Activated CD4-positive, alpha-beta T cell treated with anti-CD3 and anti-CD28 coated beads, Interleukin-2, amount 50 U/mL, for 1 hour (primary cell): Measurements from ENCODE around the gene SUGCT.

Experiments used
- DNase-seq: peaks from one replicate; pipeline ENCODE4 v3.0.0-alpha.2; 2020

SUGCT gene

DNA sequence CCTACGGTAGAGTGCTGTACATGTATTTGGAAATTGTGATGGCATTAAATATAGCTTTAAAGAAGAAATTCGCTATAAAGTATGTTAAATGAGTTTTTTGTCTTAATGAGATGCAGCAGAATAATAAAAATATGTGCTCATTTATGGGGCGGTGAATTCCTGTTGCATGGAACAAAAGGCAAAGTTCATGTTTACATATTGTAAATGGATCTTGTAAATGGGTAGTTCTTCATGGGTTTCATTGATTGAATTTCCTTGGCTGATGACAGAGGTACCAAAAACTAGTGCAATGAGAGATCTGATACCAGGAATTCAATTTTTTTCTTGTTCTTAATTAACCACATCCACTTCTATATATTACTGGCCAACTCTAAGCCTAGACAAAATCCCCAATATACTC is 284.2 kb downstream of the SUGCT start:
- no peak for DNase-seq

DNA sequence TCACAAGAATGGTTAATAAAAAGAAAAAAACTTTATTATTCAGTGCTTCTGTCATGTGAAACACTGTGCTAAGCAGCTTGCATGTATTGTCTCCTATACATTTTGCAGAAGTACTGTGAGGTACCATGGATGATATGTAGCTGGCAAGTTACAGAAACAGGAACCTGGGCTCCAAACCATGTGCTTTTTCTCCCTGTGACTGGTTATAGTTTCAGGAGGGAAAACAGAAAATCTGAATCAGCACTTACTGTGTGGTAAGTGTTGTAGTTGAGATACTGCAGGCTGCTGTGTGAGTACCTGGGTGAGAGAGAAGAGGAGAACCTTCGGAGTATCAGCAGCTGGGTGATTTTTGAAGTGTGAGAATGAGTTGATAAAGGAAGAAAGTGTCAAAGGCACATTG is 285.0 kb downstream of the SUGCT start:
- no peak for DNase-seq

DNA sequence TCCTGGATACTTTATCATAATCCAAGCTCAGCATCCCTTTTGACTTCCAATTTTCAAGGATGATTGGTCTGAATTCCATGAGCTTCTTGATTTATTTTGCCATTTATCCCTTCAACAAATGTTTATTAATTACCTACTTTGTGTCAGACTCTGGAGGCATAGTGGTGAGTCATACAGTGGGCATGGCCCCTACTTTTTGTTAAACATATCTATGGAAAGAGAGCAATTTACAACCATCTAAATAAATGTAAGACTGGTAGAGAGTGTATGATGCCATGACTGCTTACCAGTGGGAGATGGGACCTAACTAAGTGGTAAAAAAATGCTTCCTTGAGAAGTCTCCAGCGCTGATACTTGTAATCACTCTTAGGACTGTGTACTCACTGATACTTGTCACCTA is 286.6 kb downstream of the SUGCT start:
- no peak for DNase-seq

DNA sequence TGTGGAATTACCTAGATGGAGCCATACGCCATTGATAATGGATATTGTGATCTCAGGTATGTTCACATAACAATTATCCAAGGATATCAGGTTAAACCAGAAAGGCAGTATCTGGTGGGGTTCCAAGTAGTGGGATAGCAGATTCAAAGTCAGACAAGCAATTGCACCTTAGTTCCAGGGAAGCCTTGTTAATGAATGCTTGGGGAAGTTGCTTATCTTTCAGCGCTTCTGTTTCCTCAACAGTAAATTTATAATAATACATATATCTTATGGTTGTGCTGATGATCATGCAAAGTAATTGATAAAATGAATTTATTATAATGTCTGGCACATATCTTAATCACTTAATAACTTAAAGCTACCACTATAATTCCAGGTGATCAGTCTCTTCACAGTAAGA is 290.9 kb downstream of the SUGCT start:
- DNase-seq, result no peak

DNA sequence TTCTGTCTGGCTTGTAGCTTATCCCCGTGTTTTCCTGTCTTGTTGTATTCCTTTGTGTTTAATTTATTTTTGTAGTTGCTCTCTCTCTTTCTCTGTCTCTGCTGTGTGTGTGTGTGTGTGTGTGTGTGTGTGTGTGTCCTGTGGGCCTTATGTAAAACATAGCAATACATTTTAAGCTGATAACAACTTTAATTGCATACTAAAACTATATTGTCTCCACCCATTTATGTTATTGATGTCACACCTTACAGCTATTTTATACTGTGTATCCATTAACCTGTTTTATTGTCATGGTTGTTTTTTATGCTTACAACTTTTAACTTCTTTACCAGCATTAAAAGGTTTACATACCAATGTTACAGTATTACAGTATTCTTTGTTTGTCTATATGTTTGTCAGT is 293.6 kb downstream of the SUGCT start:
- DNase-seq, result no peak

DNA sequence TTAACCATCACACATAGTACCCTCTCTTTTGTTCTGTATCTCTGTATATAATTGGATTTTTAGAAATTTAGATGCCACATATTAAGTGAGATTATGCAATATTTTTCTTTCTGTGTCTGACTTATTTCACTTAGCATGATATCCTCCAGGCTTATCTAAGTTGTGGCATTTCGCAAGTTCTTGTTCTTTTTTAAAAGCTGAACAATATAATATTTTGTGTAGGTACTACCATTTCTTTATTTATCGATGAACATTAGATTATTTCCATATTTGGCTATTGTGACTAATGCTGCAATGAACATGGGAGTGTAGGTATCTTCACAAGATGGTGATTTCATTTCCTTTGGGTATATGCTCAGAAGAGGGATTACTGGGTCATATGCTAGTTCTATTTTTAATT is 295.0 kb downstream of the SUGCT start:
- DNase-seq, result no peak

DNA sequence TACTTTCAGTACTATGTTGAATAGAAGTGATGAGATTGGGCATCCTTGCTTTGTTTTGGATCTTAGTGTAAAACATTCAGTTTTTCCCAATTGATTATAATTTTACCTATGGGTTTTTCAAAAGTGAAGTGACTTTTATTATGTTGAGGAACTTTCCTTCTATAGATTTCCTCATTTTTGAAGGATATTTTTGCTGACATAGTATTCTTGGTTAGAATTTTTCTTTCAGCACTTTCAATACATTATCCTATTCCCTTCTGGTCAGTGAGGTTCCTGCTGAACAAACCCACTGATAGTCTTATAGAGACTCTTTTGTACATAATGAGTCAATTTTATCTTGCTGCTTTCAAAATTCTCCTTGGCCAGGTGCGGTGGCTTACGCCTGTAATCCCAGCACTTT is 297.2 kb downstream of the SUGCT start:
- DNase-seq, result no peak

DNA sequence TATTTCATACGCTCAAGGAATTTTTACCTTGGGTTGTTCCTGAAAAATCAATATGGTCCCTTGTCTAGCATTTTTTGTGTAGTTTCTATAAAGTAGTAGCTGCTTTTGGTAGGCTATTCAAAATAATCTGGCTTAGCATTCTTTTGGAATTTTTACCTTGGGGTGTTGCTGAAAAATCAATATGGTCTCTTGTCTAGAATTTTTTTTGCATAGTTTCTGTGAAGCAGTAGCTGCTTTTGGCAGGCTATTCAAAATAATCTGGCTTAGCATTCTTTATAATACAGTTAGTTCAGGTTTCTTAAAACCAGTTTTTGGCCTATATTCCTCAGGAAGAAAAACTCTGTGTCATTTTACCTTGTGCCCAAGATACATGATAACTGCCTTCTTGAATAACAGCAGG is 301.9 kb downstream of the SUGCT start:
- no peak for DNase-seq

DNA sequence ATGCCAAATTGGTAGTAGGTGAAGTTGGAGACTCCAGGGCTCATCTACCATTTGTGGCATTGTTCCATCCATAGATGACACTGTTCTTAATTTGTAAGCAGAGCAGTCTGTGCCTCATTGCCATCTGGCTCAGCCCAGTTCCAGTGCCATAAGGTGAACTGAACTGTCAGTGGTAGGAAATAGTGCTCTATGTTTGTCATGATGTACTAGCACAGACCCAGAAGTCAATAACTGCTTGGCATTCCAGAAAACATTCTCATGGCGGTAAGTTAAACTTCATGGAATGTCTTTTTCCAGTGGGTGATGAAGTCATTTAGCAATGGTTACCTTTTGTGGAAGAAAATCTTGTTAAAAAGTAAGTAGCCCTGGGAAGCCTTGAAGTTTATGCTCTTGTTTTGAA is 302.7 kb downstream of the SUGCT start:
- no peak for DNase-seq

DNA sequence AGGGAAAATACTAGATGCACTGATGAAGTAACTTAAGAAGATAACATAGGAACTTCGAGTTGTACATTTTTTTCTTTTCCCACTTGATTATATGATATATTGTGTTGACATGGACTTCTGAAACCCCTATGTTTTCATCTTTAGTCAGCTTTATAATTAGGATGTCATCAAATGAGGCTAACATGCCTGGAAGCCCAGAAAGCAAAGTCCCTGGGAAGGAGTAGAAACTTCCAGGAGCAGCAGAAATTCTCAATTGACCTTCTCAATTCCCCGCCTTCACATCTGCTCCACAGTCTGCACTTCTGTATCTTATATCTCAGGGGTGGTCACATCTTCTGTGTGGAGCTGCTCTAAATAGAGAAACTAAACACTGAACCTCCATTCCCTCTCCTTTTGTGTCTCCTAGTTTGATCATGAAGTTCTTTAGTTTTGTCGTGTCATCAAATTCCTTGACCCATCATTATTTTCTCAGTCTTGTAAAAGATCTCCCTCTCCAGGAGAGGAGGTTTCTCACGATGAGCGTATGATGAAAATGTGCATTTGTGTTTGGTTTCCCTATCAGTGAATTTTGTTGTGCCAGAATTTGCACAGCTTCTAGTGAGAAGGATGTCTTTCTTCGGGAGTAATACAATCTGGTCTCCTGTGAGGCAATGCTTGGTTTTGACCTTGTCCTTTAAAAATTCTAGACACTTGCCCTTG is 303.3 kb downstream of the SUGCT start:
- no peak for DNase-seq

DNA sequence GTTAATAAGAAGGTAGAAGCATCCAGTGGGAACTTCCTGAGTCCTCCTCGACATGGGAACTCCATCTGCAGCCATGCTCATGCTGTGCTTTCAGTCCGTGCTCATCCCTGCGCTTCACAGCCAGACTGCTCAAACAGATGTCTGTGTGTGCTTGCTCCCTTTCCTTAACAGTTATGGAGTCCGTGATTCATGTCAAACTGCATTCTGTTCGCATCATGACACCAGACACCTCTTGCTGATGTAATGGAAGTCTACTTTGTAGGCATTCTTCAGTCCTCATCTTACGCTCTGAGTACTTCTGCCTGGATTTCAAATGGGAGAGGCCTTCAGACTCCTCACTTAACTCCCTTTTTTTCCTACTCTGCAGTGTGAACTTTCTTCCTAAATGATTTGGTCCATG is 304.9 kb downstream of the SUGCT start:
- no peak for DNase-seq

DNA sequence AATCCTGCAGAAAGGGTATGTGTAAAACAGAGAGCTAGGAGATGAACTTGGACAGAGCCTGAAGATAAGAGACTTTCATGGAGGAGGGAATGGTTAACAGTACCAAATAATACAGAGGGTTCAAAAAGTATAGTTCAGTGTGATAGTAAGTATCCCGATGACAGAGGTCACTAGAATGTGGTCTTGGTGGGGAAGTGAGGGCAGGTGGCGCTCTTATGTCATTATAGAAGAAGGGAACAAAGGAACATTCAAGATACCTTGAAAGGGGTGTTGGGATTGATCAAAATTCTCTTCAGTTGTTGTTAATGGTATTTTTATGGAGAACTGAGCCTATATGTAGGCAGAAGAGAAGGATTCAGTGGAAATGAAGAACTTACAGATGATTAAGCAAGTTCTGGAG is 312.5 kb downstream of the SUGCT start:
- DNase-seq, result no peak

DNA sequence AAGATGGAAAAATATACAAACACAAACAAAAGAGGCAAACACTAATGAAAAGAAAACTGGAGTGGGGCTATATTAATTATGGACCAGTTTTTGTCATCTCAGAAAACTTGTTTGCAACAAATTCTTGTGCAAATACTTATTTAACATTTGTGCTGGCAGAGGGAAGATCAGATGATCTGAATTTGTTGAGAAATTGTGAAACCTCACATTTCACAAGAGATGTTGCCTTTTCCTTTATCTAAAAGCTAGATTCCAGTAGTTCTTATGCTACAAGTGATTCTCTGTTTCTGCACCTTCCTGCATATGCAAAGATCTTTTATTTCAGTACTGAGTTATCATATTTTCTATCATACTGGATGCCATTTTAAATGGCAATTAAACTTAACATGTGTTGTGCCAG is 320.7 kb downstream of the SUGCT start:
- no peak for DNase-seq

DNA sequence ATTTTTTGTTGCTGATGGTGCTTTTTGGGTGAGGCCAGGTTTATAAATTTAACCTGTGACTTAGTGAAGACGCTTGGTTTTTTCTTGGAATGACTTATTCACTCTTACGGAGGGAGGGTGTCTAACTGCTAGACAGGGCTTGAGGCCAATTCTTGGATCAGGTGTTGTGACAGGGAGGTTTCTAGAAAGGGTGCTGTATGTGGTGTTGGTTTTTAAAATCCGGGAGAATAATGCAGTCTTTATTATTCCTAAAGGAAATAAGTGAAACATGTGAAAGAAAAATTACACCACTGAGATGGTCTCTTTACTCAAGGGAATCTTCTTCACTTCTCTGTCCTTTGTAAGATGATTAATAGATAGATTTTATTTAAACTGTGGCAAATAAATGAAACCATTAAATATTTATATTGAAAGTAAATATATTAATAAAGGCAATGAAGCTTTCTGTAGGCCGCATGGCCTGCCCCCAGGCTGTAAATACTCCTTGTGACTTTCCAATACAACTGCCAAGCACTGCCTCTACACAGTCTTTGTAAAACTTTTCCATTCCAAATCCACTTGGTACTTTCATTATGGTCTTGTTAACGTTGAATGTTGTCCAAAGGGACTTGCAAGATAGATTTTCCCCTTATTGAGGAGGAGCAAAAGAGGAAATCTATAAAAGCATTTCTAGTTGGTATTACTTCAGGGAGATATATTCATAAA is 323.1 kb downstream of the SUGCT start:
- no peak for DNase-seq

DNA sequence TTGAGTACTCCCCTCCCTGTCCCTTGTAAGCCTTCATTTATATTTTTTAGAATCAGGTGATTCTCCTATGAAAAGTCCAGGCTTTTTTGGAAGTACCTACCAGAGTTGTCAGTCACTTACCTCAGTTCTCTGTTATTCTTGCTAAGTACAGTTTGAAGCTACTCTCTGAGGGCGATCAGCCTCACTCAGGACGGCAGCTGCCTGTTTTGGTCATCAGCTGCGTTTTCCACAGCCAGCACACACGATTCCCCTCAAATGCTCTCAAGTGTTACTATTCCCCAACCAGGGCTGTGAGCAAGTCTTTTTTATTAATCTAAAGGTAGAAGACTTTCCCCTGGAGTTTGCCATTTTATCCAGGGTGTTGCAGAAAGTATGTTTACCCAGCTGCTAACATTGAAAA is 328.6 kb downstream of the SUGCT start:
- no peak for DNase-seq

DNA sequence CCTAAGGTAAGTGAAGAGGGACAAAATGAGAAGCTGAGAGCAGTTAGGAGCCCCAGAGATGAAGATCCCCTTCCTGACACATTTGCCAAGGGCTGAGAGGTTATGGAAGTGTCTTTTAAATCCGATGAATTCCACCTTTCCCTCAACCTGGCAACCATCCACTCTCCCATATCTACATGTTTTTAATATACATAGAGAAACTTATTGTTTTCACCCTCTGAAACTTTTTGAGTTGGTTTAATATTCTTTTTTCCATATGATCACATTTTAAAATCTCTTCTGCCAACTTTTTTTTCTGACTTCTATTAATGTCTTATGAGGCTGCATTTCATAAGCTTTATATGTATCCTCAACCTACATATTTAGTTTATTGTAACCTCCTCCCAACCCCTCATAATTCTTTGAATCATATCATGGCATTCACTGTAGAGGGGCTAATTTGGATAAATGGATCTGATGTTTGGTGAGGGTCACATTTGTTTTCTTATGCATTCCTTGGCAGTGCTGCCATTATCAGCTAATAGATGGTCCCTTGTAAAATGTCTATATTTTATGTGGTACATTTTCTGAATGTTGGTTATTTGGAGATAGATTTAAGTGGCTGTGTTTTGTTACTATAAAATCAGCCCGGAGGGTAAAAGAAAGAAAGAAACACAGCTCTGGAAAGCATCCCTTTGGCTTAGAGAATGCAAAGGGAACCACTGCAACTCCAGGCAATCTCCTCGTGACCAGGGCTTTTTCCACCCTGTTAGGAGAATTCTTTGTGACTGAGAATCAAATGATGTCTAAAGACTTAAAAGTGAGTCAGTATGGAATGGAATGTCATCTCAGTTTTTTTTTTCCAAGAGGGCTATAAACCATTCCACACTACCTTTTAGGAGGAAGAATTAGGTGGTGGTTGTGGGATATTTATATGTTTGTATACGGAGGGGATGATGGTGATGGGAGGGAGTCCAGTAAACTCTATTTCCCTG is 334.4 kb downstream of the SUGCT start:
- DNase-seq, result no peak

DNA sequence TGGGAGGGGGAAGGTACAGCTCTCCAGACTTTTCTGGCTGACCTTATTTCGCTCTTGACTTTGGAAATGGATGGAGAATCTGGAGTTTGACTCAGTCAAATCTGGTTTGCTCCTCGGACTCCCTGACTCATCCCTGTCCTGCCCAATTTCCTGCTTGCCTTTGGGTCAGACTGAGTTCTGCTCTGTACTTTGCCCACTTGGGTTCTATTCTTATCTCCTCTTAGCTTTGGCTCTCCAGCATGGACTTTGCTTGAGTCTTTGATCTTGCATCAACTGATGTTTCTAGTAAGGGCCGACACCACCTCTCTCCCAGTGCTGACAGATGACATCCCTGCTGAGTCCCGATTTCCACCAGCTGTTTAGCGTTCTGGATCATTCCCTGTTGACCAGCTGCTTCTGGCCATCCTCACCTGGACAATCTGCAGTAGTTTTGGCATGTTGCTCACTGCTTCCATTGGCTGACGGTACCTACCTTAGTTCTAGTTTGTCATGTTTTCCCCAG is 335.3 kb downstream of the SUGCT start:
- DNase-seq, result no peak

DNA sequence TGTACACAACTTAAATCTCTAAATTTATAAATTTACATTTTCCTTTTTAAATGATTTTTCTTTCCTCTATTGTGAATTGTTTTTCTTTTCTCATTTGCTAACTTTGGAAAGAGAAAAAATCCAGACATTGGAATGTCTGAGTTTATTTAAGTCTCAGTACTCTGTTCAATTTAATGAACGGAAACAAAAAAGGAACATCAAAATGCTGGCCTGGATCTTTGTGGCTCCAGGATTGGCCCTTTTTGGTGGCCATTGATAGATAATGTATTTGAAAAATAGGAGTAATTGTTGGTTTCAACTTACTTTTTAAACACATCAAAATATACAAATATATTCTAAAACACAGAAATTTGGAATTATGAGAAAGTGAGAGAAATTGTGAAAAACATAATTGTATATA is 336.0 kb downstream of the SUGCT start:
- DNase-seq, result no peak

DNA sequence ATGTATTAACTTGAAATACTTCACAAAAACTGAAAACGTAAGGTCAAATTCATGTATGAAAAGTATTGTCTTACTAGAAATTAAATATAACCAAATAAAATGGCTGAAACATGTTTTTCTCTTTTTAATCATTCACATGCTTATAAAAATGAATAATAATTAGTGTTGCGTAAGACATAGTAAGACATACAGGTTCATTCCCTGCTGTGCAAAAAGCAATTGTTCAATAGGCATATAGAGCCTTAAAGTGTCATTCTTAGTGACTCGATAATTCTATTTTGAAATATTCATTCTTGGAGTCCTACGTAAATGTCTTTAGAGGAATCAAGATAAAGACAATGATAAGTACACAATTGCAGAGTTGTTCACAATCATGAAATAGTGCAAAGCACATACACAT is 337.1 kb downstream of the SUGCT start:
- no peak for DNase-seq

DNA sequence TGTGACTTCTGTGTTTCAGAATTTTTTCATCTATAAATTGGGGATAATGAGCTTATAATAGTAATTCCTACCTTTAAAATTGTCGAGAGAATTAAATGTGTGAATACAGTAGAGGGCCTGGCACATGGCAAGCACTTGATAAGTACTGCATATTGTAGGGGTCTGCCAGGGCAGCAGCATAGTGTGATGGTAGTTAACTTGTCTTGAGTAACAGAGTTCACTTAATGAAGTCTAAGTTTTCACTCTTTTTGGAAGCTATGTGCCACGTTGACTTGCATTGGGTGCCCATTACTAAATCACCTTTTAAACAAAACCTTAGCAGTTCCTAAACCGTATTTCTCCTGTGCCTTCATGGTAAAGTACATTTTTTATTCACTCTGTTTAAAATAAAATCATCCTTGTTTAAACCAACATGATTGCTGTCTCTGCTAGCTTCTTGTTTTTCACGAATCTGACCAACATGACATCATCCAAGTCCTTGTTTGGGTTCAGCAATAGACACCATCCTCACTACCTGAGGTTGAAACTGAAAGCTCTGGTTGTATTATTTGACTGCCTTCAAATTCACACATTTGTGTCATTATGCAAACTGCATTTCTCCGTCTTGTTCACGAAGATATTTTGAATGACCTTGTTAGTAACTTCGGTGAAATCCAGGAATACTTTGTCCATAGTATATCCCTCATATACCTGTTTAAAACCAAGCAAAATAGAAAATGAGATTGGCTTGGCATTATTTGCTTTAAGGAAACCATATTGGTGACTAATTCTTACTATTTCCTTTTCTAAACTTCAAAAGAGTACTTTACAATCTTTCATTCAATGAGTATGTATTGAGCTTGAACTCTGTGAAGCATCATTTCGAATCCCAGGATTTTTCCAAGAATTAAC is 340.2 kb downstream of the SUGCT start:
- DNase-seq, result no peak

DNA sequence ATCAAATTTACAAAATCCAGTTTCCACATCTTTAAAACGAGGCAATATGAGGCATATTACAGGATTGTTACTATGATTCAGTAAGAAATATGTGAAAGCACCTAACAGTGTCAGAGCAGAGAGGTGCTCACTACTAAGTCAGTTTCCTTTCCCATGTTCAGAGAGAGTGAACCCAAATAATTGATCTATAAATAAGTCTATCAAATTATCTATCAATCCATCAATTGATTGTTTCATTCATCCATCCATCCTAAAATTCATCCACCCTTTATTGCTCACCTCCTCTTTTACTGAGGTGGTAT is 340.8 kb downstream of the SUGCT start:
- DNase-seq, result no peak

DNA sequence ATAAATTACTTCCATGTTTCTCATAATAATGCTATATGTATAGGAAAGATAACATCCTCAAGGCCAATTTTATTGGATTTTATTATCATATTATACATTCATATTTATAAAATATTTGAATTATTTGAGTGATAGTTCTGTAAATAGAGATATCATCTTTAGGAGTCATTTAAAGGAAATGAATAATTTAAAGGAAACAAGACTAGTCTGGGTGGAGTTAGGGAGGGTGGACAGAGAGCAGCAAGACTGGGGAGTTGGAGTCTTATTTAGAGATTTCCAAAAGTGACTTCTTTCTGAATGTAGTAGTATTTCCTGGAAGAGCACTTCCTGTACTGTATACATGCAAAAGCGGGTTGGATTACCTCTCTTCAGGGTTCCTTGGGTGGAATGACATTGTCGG is 342.3 kb downstream of the SUGCT start:
- no peak for DNase-seq

DNA sequence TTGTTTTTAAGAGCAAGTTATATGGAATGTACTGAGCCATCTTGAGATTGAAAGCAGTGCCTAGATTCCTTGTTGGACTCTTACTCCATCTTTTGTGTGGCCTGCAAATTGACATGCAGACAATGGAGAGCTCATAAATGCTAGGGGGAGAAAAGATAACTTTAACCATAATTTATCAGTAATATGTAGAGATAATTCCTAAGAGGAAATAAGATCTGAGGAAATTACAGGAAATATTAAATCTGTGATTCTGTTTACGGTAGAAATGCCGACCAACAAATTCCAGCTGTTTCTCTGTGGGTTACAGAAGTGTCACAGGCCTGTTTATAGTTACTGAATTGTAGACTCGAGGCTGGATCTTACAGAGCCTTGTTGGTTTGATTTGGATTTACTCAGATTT is 348.0 kb downstream of the SUGCT start:
- no peak for DNase-seq
